ENCODE measurements around the gene RBM6.
"Not testable (repeated sequence)": the region's sequence is repeated elsewhere in the genome, so short reads cannot be mapped to it uniquely, and the experiment has no call there.

The RBM6 gene

GRCh38 chr3:50003216-50003615 lies 63.3 kb downstream of the RBM6 start:
- H3K4me3 ChIP-seq (replicated peaks; ENCODE audit: low read depth, low read length), result no peak overlapping the region
- no peak for TF ChIP-seq CTCF (IDR thresholded peaks at IDR 0.05; ENCODE audit: low read depth, low read length, missing control alignments)
- DNase-seq (ENCODE audit: extremely low read depth, low read depth), result no peak

- no peak overlapping the region for H3K4me3 ChIP-seq (replicated peaks; ENCODE audit: low read depth, low read length)
- DNase-seq (ENCODE audit: extremely low read depth, low read depth), result no peak
- TF ChIP-seq CTCF (IDR thresholded peaks at IDR 0.05; ENCODE audit: low read depth, low read length, missing control alignments), result no peak
Observed at GRCh38 chr3:50003824-50004223, 63.9 kb downstream of the RBM6 start.

GRCh38 chr3:50008931-50009330 lies 69.0 kb downstream of the RBM6 start:
- no peak for TF ChIP-seq CTCF (IDR thresholded peaks at IDR 0.05; ENCODE audit: low read depth, low read length, missing control alignments)
- no peak for DNase-seq (ENCODE audit: extremely low read depth, low read depth)

GRCh38 chr3:50010959-50011358 lies 71.0 kb downstream of the RBM6 start:
- no peak for TF ChIP-seq CTCF (IDR thresholded peaks at IDR 0.05; ENCODE audit: low read depth, low read length, missing control alignments)
- no peak overlapping the region for H3K4me3 ChIP-seq (replicated peaks; ENCODE audit: low read depth, low read length)
- DNase-seq (ENCODE audit: extremely low read depth, low read depth), result no peak

More at GRCh38 chr3:50008931-50009330, 69.0 kb downstream of the RBM6 start:
- no peak overlapping the region for H3K4me3 ChIP-seq (replicated peaks; ENCODE audit: low read depth, low read length)

GRCh38 chr3:50015918-50016317 lies 76.0 kb downstream of the RBM6 start:
- no peak for TF ChIP-seq CTCF (IDR thresholded peaks at IDR 0.05; ENCODE audit: low read depth, low read length, missing control alignments)
- no peak for DNase-seq (ENCODE audit: extremely low read depth, low read depth)
- no peak overlapping the region for H3K4me3 ChIP-seq (replicated peaks; ENCODE audit: low read depth, low read length)

GRCh38 chr3:50028346-50028745 lies 88.4 kb downstream of the RBM6 start:
- TF ChIP-seq CTCF (IDR thresholded peaks at IDR 0.05; ENCODE audit: low read depth, low read length, missing control alignments), result no peak
- DNase-seq (ENCODE audit: extremely low read depth, low read depth), result no peak
- no peak overlapping the region for H3K4me3 ChIP-seq (replicated peaks; ENCODE audit: low read depth, low read length)

GRCh38 chr3:50031201-50031600 lies 91.3 kb downstream of the RBM6 start:
- not testable (repeated sequence) for DNase-seq (ENCODE audit: extremely low read depth, low read depth); H3K4me3 ChIP-seq (replicated peaks; ENCODE audit: low read depth, low read length)

Measured in HFF-Myc (cell line).